ENCODE measurements around the gene CHCHD3.

- TF ChIP-seq POLR2A (IDR thresholded peaks at IDR 0.05) (no peak), CTCF (IDR thresholded peaks at IDR 0.05) (no peak)
These were observed 128.4 kb downstream of the CHCHD3 start for GRCh38 chr7:132953468-132953867.

All from vagina (tissue), 2 donors.